HepG2 (cell line): ENCODE measurements around the gene HSD11B2. TPM values are rescaled to one million over a fixed set of nuclear protein-coding genes. Genes with fewer than 3 reads are reported as not detected.

Experiments
- ATAC-seq: fragments of 200-7000 bp; cut with Tn5 transposase; 3 replicates; pipeline ENCODE4 v1.9.1; 2020; ENCODE audit warnings: mild to moderate bottlenecking, moderate library complexity
- BruUV-seq: library from RNA; stranded (reverse); fragments of 400-500 nt; replicated peaks from 2 replicates; lab custom pipeline; 2021; lab: Mats Ljungman, UMichigan
- CTCF ChIA-PET: fragments of 300-600 bp; formaldehyde crosslinking; extraction: SDS; loops from one replicate; lab custom pipeline; 2021; ENCODE audit warnings: low total read pairs, inconsistent platforms, low intra/inter-chr PET ratio; lab: Yijun Ruan, JAX
- POLR2A ChIA-PET: fragments of 350-600 bp; sonication (Branson Sonifier 250); formaldehyde crosslinking; loops from one replicate; lab custom pipeline; 2020; ENCODE audit warnings: antibody characterized with exemption, inconsistent platforms; lab: Yijun Ruan, JAX
- DNase-seq: peaks from one replicate; pipeline ENCODE4 v3.0.0-alpha.2; 2015; ENCODE audit warnings: low spot score
- FAIRE-seq: peaks from 3 replicates; lab custom pipeline; 2011; peaks lifted over from hg19 to GRCh38; lab: Jason Lieb, UNC
- H2AFZ ChIP-seq: one replicate; pipeline ENCODE4 v1.6.1; 2011; ENCODE audit warnings: low read length, inconsistent platforms
- H3K27ac ChIP-seq: fragments of 300-600 bp; 3 replicates; pipeline ENCODE4 v1.8.0; 2011; ENCODE audit warnings: mixed run types, mild to moderate bottlenecking, mixed read lengths, low read length, inconsistent platforms; ENCODE audit not compliant: insufficient read depth; ENCODE audit errors: extremely low read length
- H3K27me3 ChIP-seq, 2 experiments: fragments of 200-600 bp in 1 of 2; 2 replicates in 1 of 2; 3 replicates in 1 of 2; pipeline versions ENCODE4 v1.6.0 to v1.8.0; 2011; ENCODE audit warnings: low read length in 2 of 2, mild to moderate bottlenecking in 2 of 2, moderate library complexity in 2 of 2, inconsistent platforms in 1 of 2; ENCODE audit not compliant: insufficient read depth in 2 of 2, control insufficient read depth in 1 of 2
- H3K36me3 ChIP-seq, 2 experiments: fragments of 200-600 bp in 1 of 2; replicated peaks in 1 of 2; 2 replicates in 1 of 2; 3 replicates in 1 of 2; pipeline versions ENCODE4 v1.5.1 to v1.8.0; 2011; ENCODE audit warnings: low read length in 2 of 2, inconsistent platforms in 1 of 2; ENCODE audit not compliant: insufficient read depth in 2 of 2, control insufficient read depth in 1 of 2
- H3K4me1 ChIP-seq: 2 replicates; pipeline ENCODE4 v1.5.1; 2012; ENCODE audit warnings: low read length, inconsistent platforms; ENCODE audit not compliant: insufficient read depth
- H3K4me2 ChIP-seq: 2 replicates; pipeline ENCODE4 v1.6.0; 2011; ENCODE audit warnings: low read depth, low read length, inconsistent platforms
- H3K4me3 ChIP-seq, 3 experiments: fragments of 200-600 bp in 1 of 3; sonication (generic), shearing (Covaris generic) in 1 of 3; replicated peaks in 1 of 3; 2 replicates each; pipeline ENCODE4 v1.5.1; 2011 to 2016; ENCODE audit warnings: low read length in 3 of 3, inconsistent platforms in 2 of 3, low read depth in 2 of 3, mild to moderate bottlenecking in 2 of 3, control low read depth in 1 of 3, mixed read lengths in 1 of 3; ENCODE audit not compliant: insufficient read depth in 1 of 3
- H3K79me2 ChIP-seq: one replicate; pipeline ENCODE4 v1.6.1; 2011; ENCODE audit warnings: low read length, inconsistent platforms; ENCODE audit not compliant: insufficient read depth
- H3K9ac ChIP-seq: 2 replicates; pipeline ENCODE4 v1.6.0; 2011; ENCODE audit warnings: mild to moderate bottlenecking, low read depth, low read length, inconsistent platforms; ENCODE audit not compliant: insufficient read depth
- H3K9me3 ChIP-seq: 2 replicates; pipeline ENCODE4 v1.5.1; 2012; ENCODE audit warnings: mild to moderate bottlenecking, low read length
- H4K20me1 ChIP-seq: 2 replicates; pipeline ENCODE4 v1.6.0; 2011; ENCODE audit warnings: inconsistent platforms, mild to moderate bottlenecking, low read length, moderate library complexity; ENCODE audit not compliant: insufficient read depth
- CTCF ChIP-seq: sonication (generic); formaldehyde crosslinking; IDR thresholded peaks from 2 replicates; pipeline ENCODE4 v1.5.0; 2020; ENCODE audit warnings: mild to moderate bottlenecking, missing genetic modification reagents, moderate library complexity
- GABPB1 ChIP-seq: IDR thresholded peaks from 2 replicates; pipeline ENCODE4 v1.6.1; 2016; ENCODE audit warnings: mild to moderate bottlenecking, missing genetic modification reagents, moderate library complexity, missing compliant biosample characterization
- MAFK ChIP-seq, 2 experiments: IDR thresholded peaks in 1 of 2; conservative IDR thresholded peaks in 1 of 2; 2 replicates each; pipeline ENCODE4 v1.6.1; 2011; ENCODE audit warnings: improper control_type of control experiment in 2 of 2, low read length in 2 of 2
- PRDM4 ChIP-seq: sonication (generic); formaldehyde crosslinking; IDR thresholded peaks from 2 replicates; pipeline ENCODE4 v1.9.0; 2021; ENCODE audit warnings: missing genetic modification reagents, borderline replicate concordance
- RAD21 ChIP-seq: fragments of 450-650 bp; formaldehyde crosslinking; IDR thresholded peaks from 2 replicates; pipeline ENCODE4 v1.5.0; 2020; ENCODE audit warnings: mild to moderate bottlenecking
- SMC3 ChIP-seq: IDR thresholded peaks from 2 replicates; pipeline ENCODE4 v1.6.1; 2011; ENCODE audit warnings: low read length, improper control_type of control experiment
- ZBTB26 ChIP-seq: IDR thresholded peaks from 2 replicates; pipeline ENCODE4 v1.6.1; 2016; ENCODE audit warnings: missing compliant biosample characterization, missing genetic modification reagents, borderline replicate concordance
- ZFP91 ChIP-seq: sonication (generic); formaldehyde crosslinking; IDR thresholded peaks from 2 replicates; pipeline ENCODE4 v1.9.0; 2022; ENCODE audit warnings: missing genetic modification reagents, mild to moderate bottlenecking, borderline replicate concordance
- ZNF431 ChIP-seq: sonication (generic); formaldehyde crosslinking; IDR thresholded peaks from 2 replicates; pipeline ENCODE4 v1.9.0; 2022; ENCODE audit warnings: missing genetic modification reagents, low read depth, mild to moderate bottlenecking, borderline replicate concordance
- WGBS: methylation state at CpG from one replicate; pipeline ENCODE4 v1.1.6; 2017; ENCODE audit warnings: low lambda C conversion rate; 5-methylcytosine and 5-hydroxymethylcytosine counted together
- in situ Hi-C: cut with HindIII; loops from 2 replicates; pipeline ENCODE4 v1.10.0; 2017; ENCODE audit warnings: low pct_unique_long_range_greater_than_20kb; ENCODE audit not compliant: extremely low pct_ligation_motif_present
- intact Hi-C: fragments of 100-400 bp; cut with micrococcal nuclease; formaldehyde crosslinking; loops from one replicate; pipeline ENCODE4 v1.10.0; 2022; ENCODE audit not compliant: unreplicated experiment
- polyA plus RNA-seq, 8 experiments: library from polyadenylated mRNA; depleted of rRNA in 3 of 8; stranded (reverse) in 7 of 8; unstranded in 1 of 8; fragments of >200 nt; fragmentation: Illumina TruSeq in 4 of 8; extraction: Trizol in 4 of 8; gene quantifications; 2 replicates each; pipeline versions ENCODE4 v1.2.1 to v1.2.3, GENCODE V29; 2011 to 2016; ENCODE audit warnings: low read depth in 4 of 8, missing spikeins in 1 of 8, mixed read lengths in 1 of 8; ENCODE audit not compliant: insufficient read depth in 1 of 8
- total RNA-seq, 5 experiments: library from RNA; depleted of rRNA; stranded (reverse); fragments of >200 nt; fragmentation: Illumina TruSeq; extraction: Trizol; gene quantifications; 2 replicates each; pipeline ENCODE4 v1.2.3, GENCODE V29; 2016; ENCODE audit warnings: low read depth in 1 of 5

HSD11B2 gene
- total and polyA plus RNA-seq, 2 of the 13 experiments (the other 11 are each of a cell fraction or from before 2014, with no cell fraction given), result 8.9 to 13.6 TPM

GRCh38 chr16:67456391-67457081 lies 25.6 kb downstream of the HSD11B2 start:
- H2AFZ ChIP-seq, result no peak overlapping the region
- TF ChIP-seq ZNF431 (CRISPR knock-in tag), result no peak
- peak; percentile 24; the same call in 1 of the 2 replicates for TF ChIP-seq RAD21 (CRISPR knock-in tag)
- no peak for TF ChIP-seq GABPB1
- TF ChIP-seq SMC3, result peak; percentile 13; the same call in 1 of the 2 replicates
- TF ChIP-seq ZFP91, result 0 out of 2 replicates have a peak, but pooled peaks have one; percentile 20
- TF ChIP-seq, all 625 proteins: peak for 3
- Histone ChIP-seq H3K36me3 (peaks cover 8 to 22% of the 10 kb centered on the region in 2 experiments; a peak in 3 of 5 replicates), H3K4me2 (no peak overlapping the region), H3K79me2 (no peaks in the 10 kb centered on the region), H3K9ac (no peak overlapping the region), H3K4me1 (peaks cover 32% of the 10 kb centered on the region), H3K27me3 (no peaks in the 10 kb centered on the region), H3K4me3 (no peak overlapping the region), H4K20me1 (no peaks in the 10 kb centered on the region; the same call in 1 of the 2 replicates), H3K9me3 (no peaks in the 10 kb centered on the region), H3K27ac (no peak overlapping the region)
- intact Hi-C loops (no loop called here), in situ Hi-C loops (no loop called here)
- FAIRE-seq (no peak), ATAC-seq (no peak), DNase-seq (no peak)
- 63% methylated on average over 5 of the region's 6 CpGs for WGBS
- no TSS peak for BruUV-seq
- ChIA-PET POLR2A (interaction anchor here (1.0 to 1.6 kb wide), 3 partner anchors 10 to 26 kb away, joined by 3 to 10 read pairs (median 5); partner anchors contain the start of gene HSD11B2), CTCF (interaction anchor here (1.5 to 1.6 kb wide), 2 partner anchors 9 to 29 kb away, joined by 3 to 4 read pairs; no protein-coding TSS in a partner anchor)

- WGBS, result 88% methylated on average over 7 of the region's 7 CpGs
- BruUV-seq, result no TSS peak
- CTCF ChIA-PET, result no interaction called here
- no peak for TF ChIP-seq ZBTB26 (CRISPR knock-in tag)
- TF ChIP-seq PRDM4 (CRISPR knock-in tag), result no peak
- TF ChIP-seq MAFK (conservative IDR thresholded peaks at IDR 0.05 in 1 of 2, IDR thresholded peaks at IDR 0.05 in 1 of 2; ENCODE audit: low read length in 2 of 2), result peak; percentile 68 to 74
- no peak for TF ChIP-seq CTCF (CRISPR knock-in tag)
Measured at GRCh38 chr16:67457611-67458010, 26.7 kb downstream of the HSD11B2 start.

More at GRCh38 chr16:67457611-67458010, 26.7 kb downstream of the HSD11B2 start:
- intact Hi-C loops, result no loop called here
- H3K4me1 ChIP-seq, result peaks cover 22% of the 10 kb centered on the region
- in situ Hi-C loops, result no loop called here
- POLR2A ChIA-PET, result no interaction called here
- H4K20me1 ChIP-seq, result no peaks in the 10 kb centered on the region; the same call in 1 of the 2 replicates
- H2AFZ ChIP-seq, result no peak overlapping the region
- H3K4me2 ChIP-seq, result no peak overlapping the region
- no peak overlapping the region for H3K9ac ChIP-seq
- ATAC-seq (no peak), DNase-seq (no peak), FAIRE-seq (no peak)
- H3K27me3 ChIP-seq, result no peaks in the 10 kb centered on the region
- no peaks in the 10 kb centered on the region for H3K9me3 ChIP-seq
- no peaks in the 10 kb centered on the region for H3K79me2 ChIP-seq
- peaks cover 6 to 16% of the 10 kb centered on the region in 2 experiments; a peak in 4 of 5 replicates for H3K36me3 ChIP-seq
- no peak overlapping the region for H3K27ac ChIP-seq
- H3K4me3 ChIP-seq, result no peak overlapping the region
